Measurements from ENCODE around the gene ANP32D. TPM values are rescaled to one million over a fixed set of nuclear protein-coding genes. Genes with fewer than 3 reads are reported as not detected.

ANP32D gene
- polyA plus RNA-seq, 3 donors: not detected

Other genes with a start within 250 kb of the ANP32D start
- gene ZNF641, start 121.6 kb upstream of the ANP32D start, polyA plus RNA-seq: 10 to 100 TPM; 12.1 to 21.7 (median 12.6) TPM
- gene C12orf54, start 9.9 kb downstream of the ANP32D start, polyA plus RNA-seq: not detected
- not detected for gene OR8S1, start 53.1 kb downstream of the ANP32D start, polyA plus RNA-seq
- gene LALBA, start 97.5 kb downstream of the ANP32D start, polyA plus RNA-seq: not detected
- gene KANSL2, start 209.7 kb downstream of the ANP32D start, polyA plus RNA-seq: 10 to 100 TPM; 12.2 to 20.3 (median 12.5) TPM
- 1 to 10 TPM; 2.3 to 8.3 (median 4.4) TPM for gene CCNT1, start 244.1 kb downstream of the ANP32D start, polyA plus RNA-seq